ENCODE measurements around the gene PLS1. TPM values are rescaled to one million over a fixed set of nuclear protein-coding genes. Genes with fewer than 3 reads are reported as not detected.

Gene PLS1
- total RNA-seq, 4 donors from 2014 or later: 13.3 to 21.3 (median 16.8) TPM

- no peak for TF ChIP-seq CTCF (IDR thresholded peaks at IDR 0.05)
- no peak for TF ChIP-seq POLR2A (IDR thresholded peaks at IDR 0.05)
- Histone ChIP-seq H3K27me3 (no peaks in the 10 kb centered on the region), H3K4me3 (replicated peaks in 1 of 3) (no peak overlapping the region), H3K4me1 (no peaks in the 10 kb centered on the region), H3K9me3 (no peaks in the 10 kb centered on the region), H3K27ac (no peak overlapping the region), H3K36me3 (no peaks in the 10 kb centered on the region)
- intact Hi-C loops (cut with DNase I): no loop called here
- DNase-seq: no peak
- 59 to 62% methylated on average over 6 of the region's 6 CpGs for WGBS, 2 donors
Measured at GRCh38 chr3:142650001-142650693, 54.0 kb downstream of the PLS1 start.

GRCh38 chr3:142651711-142652110, 55.5 kb downstream of the PLS1 start:
- Histone ChIP-seq H3K9me3 (no peaks in the 10 kb centered on the region), H3K27me3 (no peaks in the 10 kb centered on the region), H3K4me1 (no peaks in the 10 kb centered on the region), H3K4me3 (replicated peaks in 1 of 3) (no peak overlapping the region), H3K27ac (no peak overlapping the region), H3K36me3 (no peaks in the 10 kb centered on the region)
- DNase-seq: no peak
- intact Hi-C loops (cut with DNase I): no loop called here
- no peak for TF ChIP-seq POLR2A (IDR thresholded peaks at IDR 0.05)
- no peak for TF ChIP-seq CTCF (IDR thresholded peaks at IDR 0.05)

- Histone ChIP-seq H3K4me3 (replicated peaks in 1 of 3) (no peak overlapping the region), H3K27me3 (no peaks in the 10 kb centered on the region), H3K36me3 (no peaks in the 10 kb centered on the region), H3K4me1 (no peaks in the 10 kb centered on the region), H3K27ac (no peak overlapping the region), H3K9me3 (no peaks in the 10 kb centered on the region)
- DNase-seq: no peak
- no peak for TF ChIP-seq POLR2A (IDR thresholded peaks at IDR 0.05)
- no peak for TF ChIP-seq CTCF (IDR thresholded peaks at IDR 0.05)
- WGBS, 2 donors: 91% methylated on average over 8 of the region's 8 CpGs
- intact Hi-C loops (cut with DNase I): no loop called here
Measured at GRCh38 chr3:142652826-142653292, 56.7 kb downstream of the PLS1 start.

- intact Hi-C loops (cut with DNase I): no loop called here
- H3K27me3 ChIP-seq: no peaks in the 10 kb centered on the region
Measured at GRCh38 chr3:142656575-142656974, 60.4 kb downstream of the PLS1 start.

More at GRCh38 chr3:142656575-142656974, 60.4 kb downstream of the PLS1 start:
- Histone ChIP-seq H3K27ac (no peak overlapping the region), H3K4me1 (no peaks in the 10 kb centered on the region), H3K9me3 (no peaks in the 10 kb centered on the region), H3K4me3 (replicated peaks in 1 of 3) (no peak overlapping the region), H3K36me3 (no peaks in the 10 kb centered on the region)
- no peak for TF ChIP-seq POLR2A (IDR thresholded peaks at IDR 0.05)
- TF ChIP-seq CTCF (IDR thresholded peaks at IDR 0.05): no peak
- no peak for DNase-seq
